ENCODE measurements around the gene LRFN3. TPM values are rescaled to one million over a fixed set of nuclear protein-coding genes. Genes with fewer than 3 reads are reported as not detected.
A peak's percentile ranks its signal among the peaks of the same experiment; 100 is the strongest.

LRFN3 gene
- total and polyA plus RNA-seq, 2 of the 13 experiments (the other 11 are each of a cell fraction or from before 2014, with no cell fraction given) = 0.74 to 1.6 TPM

DNA sequence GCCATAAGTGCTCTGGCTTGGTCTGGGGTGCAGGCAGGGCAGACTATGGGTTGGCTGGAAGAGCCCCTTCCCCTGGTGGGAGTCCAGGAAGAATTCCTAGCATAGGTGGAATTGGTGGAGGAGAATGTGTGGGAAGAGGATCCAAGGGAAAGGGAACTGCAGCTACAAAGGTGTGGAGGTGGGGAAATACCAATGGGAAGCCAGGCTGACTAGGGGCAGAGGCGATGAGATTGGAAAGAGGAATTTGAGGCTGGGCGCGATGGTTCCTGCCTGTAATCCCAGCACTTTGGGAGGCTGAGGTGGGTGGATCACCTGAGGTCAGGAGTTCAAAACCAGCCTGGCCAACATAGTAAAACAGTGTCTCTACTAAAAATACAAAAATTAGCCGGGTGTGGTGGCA is 54.0 kb downstream of the LRFN3 start (continued):
- TF ChIP-seq ZBTB42 (CRISPR knock-in tag; IDR thresholded peaks at IDR 0.05) (no peak), ZNF761 (CRISPR knock-in tag; conservative IDR thresholded peaks at IDR 0.05) (no peak)

DNA sequence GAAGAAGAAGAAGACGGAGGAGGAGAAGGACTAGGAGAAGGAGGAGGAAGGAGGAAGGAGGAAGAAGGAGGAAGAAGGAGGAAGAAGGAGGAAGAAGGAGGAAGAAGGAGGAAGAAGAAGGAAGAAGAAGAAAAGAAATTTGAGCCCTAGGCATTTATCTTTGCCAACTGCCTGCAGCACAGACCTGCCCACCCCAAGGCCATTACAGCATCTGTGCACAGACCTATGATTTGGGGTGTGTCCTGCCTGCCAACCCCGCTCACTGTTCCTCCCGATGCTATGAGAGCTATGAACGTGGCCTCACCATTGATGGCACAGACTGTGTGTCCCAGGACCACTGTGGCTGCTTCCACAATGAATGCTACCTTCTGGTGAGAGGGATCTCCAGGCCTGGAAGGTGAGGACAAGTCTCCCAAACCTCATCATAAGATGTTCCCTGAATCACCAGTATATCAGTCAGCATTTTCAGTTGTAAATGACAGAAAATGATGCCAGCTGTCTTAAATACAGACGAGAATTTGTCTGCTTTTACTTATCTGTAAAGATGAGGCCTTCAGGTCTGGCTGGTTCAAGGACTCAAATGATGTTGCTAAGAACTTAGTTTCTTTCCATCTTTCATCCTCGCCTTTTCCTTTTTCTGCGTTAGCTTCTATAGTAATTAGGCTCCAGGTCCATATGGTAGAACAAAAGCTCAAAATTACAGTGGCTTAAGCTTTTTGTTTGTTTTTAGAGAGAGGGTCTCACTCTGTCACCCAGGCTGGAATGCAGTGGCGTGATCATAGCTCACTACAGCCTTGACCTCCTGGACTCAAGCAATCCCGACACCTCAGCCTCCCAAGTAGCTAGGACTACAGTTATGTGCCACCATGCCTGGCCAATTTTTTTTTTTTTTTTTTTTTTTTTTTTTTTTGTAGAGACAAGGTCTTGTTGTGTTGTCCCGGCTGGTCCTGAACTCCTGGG is 54.9 kb downstream of the LRFN3 start:
- WGBS (ENCODE audit: low lambda C conversion rate) = 14% methylated on average over 10 of the region's 10 CpGs
- POLR2A ChIA-PET = interaction anchor here (1.0 to 4.2 kb wide), 5 partner anchors 18 to 223 kb away, joined by 3 to 14 read pairs (median 4); partner anchors contain the start of genes ALKBH6, SYNE4, THAP8 and WDR62
- Histone ChIP-seq H3K4me1 (ENCODE audit: insufficient read depth, low read length) (peaks cover 26% of the 10 kb centered on the region), H3K27me3 (ENCODE audit: control insufficient read depth in 1 of 2, insufficient read depth in 2 of 2, low read length in 2 of 2) (peaks cover 0 to 9% of the 10 kb centered on the region in 2 experiments; a peak in 3 of 5 replicates), H3K9me3 (ENCODE audit: low read length) (no peaks in the 10 kb centered on the region), H4K20me1 (ENCODE audit: insufficient read depth, low read length) (no peaks in the 10 kb centered on the region), H3K9ac (ENCODE audit: insufficient read depth, low read depth, low read length) (no peak overlapping the region), H2AFZ (ENCODE audit: low read length) (no peak overlapping the region), H3K79me2 (ENCODE audit: insufficient read depth, low read length) (peaks cover 10% of the 10 kb centered on the region), H3K27ac (ENCODE audit: extremely low read length, insufficient read depth, low read length) (peak overlapping the region; percentile 48), H3K4me3 (replicated peaks in 1 of 3; ENCODE audit: insufficient read depth in 1 of 3, low read depth in 2 of 3, low read length in 3 of 3) (no peak overlapping the region), H3K36me3 (replicated peaks in 1 of 2; ENCODE audit: control insufficient read depth in 1 of 2, insufficient read depth in 2 of 2, low read length in 2 of 2) (no peaks in the 10 kb centered on the region), H3K4me2 (ENCODE audit: low read depth, low read length) (peak overlapping the region; percentile 49)
- BruUV-seq (replicated peaks) = no TSS peak
- CTCF ChIA-PET (ENCODE audit: low intra/inter-chr PET ratio, low total read pairs) = no interaction called here
- intact Hi-C loops (cut with micrococcal nuclease; ENCODE audit: unreplicated experiment) = no loop called here
- in situ Hi-C loops (cut with HindIII; ENCODE audit: extremely low pct_ligation_motif_present, low pct_unique_long_range_greater_than_20kb) = no loop called here
- peak; percentile 46 for DNase-seq (ENCODE audit: low spot score)
- no peak for ATAC-seq
- FAIRE-seq = peak; percentile 37
- no peak for TF ChIP-seq SOX6 (IDR thresholded peaks at IDR 0.05)
- 0 out of 2 replicates have a peak, but pooled peaks have one; percentile 37 for TF ChIP-seq SOX6 (CRISPR knock-in tag; IDR thresholded peaks at IDR 0.05)
- no peak for TF ChIP-seq AGO2 (optimal IDR thresholded peaks at IDR 0.05; ENCODE audit: low read depth, low read length)
- peak; percentile 19; the same call in 1 of the 2 replicates for TF ChIP-seq TBX3 (IDR thresholded peaks at IDR 0.05; ENCODE audit: borderline replicate concordance)
- 0 out of 2 replicates have a peak, but pooled peaks have one; percentile 13 for TF ChIP-seq FOXA3 (CRISPR knock-in tag; IDR thresholded peaks at IDR 0.05)
- TF ChIP-seq, protein P1, sequence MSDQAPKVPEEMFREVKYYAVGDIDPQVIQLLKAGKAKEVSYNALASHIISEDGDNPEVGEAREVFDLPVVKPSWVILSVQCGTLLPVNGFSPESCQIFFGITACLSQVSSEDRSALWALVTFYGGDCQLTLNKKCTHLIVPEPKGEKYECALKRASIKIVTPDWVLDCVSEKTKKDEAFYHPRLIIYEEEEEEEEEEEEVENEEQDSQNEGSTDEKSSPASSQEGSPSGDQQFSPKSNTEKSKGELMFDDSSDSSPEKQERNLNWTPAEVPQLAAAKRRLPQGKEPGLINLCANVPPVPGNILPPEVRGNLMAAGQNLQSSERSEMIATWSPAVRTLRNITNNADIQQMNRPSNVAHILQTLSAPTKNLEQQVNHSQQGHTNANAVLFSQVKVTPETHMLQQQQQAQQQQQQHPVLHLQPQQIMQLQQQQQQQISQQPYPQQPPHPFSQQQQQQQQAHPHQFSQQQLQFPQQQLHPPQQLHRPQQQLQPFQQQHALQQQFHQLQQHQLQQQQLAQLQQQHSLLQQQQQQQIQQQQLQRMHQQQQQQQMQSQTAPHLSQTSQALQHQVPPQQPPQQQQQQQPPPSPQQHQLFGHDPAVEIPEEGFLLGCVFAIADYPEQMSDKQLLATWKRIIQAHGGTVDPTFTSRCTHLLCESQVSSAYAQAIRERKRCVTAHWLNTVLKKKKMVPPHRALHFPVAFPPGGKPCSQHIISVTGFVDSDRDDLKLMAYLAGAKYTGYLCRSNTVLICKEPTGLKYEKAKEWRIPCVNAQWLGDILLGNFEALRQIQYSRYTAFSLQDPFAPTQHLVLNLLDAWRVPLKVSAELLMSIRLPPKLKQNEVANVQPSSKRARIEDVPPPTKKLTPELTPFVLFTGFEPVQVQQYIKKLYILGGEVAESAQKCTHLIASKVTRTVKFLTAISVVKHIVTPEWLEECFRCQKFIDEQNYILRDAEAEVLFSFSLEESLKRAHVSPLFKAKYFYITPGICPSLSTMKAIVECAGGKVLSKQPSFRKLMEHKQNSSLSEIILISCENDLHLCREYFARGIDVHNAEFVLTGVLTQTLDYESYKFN (CRISPR knock-in tag; conservative IDR thresholded peaks at IDR 0.05) = peak; percentile 46
- peak; percentile 37; the same call in 1 of the 2 replicates for TF ChIP-seq GATAD2A (CRISPR knock-in tag; IDR thresholded peaks at IDR 0.05)
- no peak for TF ChIP-seq ZNF441 (CRISPR knock-in tag; IDR thresholded peaks at IDR 0.05; ENCODE audit: borderline replicate concordance)
- TF ChIP-seq HNF4A (CRISPR knock-in tag; IDR thresholded peaks at IDR 0.05) = peak; percentile 51
- no peak for TF ChIP-seq PHF21A (CRISPR knock-in tag; IDR thresholded peaks at IDR 0.05)
- no peak for TF ChIP-seq SALL2 (CRISPR knock-in tag; IDR thresholded peaks at IDR 0.05)
- TF ChIP-seq, protein P2, sequence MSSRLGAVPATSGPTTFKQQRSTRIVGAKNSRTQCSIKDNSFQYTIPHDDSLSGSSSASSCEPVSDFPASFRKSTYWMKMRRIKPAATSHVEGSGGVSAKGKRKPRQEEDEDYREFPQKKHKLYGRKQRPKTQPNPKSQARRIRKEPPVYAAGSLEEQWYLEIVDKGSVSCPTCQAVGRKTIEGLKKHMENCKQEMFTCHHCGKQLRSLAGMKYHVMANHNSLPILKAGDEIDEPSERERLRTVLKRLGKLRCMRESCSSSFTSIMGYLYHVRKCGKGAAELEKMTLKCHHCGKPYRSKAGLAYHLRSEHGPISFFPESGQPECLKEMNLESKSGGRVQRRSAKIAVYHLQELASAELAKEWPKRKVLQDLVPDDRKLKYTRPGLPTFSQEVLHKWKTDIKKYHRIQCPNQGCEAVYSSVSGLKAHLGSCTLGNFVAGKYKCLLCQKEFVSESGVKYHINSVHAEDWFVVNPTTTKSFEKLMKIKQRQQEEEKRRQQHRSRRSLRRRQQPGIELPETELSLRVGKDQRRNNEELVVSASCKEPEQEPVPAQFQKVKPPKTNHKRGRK (CRISPR knock-in tag; IDR thresholded peaks at IDR 0.05) = peak; percentile 85; the same call in 1 of the 2 replicates
- TF ChIP-seq GTF2F1 (IDR thresholded peaks at IDR 0.05; ENCODE audit: low read length) = no peak
- no peak for TF ChIP-seq ZNF383 (CRISPR knock-in tag; IDR thresholded peaks at IDR 0.05; ENCODE audit: borderline replicate concordance)

Data from HepG2 (cell line).